CD4-positive, alpha-beta memory T cell (primary cell): Measurements from ENCODE around the gene ATP8A2. TPM values are rescaled to one million over a fixed set of nuclear protein-coding genes. Genes with fewer than 3 reads are reported as not detected.

Experiments used
- CTCF ChIA-PET: fragments of 350-600 bp; sonication (Branson Sonifier 250); formaldehyde crosslinking; loops from one replicate; lab custom pipeline; 2021; ENCODE audit warnings: inconsistent platforms; ENCODE audit not compliant: partially characterized antibody; lab: Charles Lee
- POLR2A ChIA-PET: fragments of 350-600 bp; sonication (Branson Sonifier 250); formaldehyde crosslinking; loops from one replicate; lab custom pipeline; 2021; ENCODE audit not compliant: partially characterized antibody; lab: Charles Lee
- DNase-seq, 5 donors: peaks; one replicate each; pipeline versions ENCODE4 v3.0.0 to v3.0.0-alpha.2; 2020 to 2022; ENCODE audit warnings: mixed read lengths in 1 of 5
- H3K27ac ChIP-seq: one replicate; pipeline ENCODE4 v1.7.0; 2013; ENCODE audit warnings: low read depth, low read length
- H3K27me3 ChIP-seq: 2 replicates; pipeline ENCODE4 v1.7.0; 2013; ENCODE audit warnings: mild to moderate bottlenecking, low read length, moderate library complexity; ENCODE audit not compliant: insufficient read depth
- H3K36me3 ChIP-seq: 2 replicates; pipeline ENCODE4 v1.7.0; 2013; ENCODE audit warnings: mild to moderate bottlenecking, low read length, moderate library complexity; ENCODE audit not compliant: insufficient read depth
- H3K4me1 ChIP-seq: 2 replicates; pipeline ENCODE4 v1.7.0; 2013; ENCODE audit warnings: mild to moderate bottlenecking, low read length, moderate library complexity; ENCODE audit not compliant: insufficient read depth
- H3K4me3 ChIP-seq, 2 donors: one replicate each; pipeline ENCODE4 v1.7.0; 2013; ENCODE audit warnings: low read length in 2 of 2, mild to moderate bottlenecking in 1 of 2
- H3K9me3 ChIP-seq, 2 donors: one replicate each; pipeline ENCODE4 v1.7.0; 2013; ENCODE audit warnings: low read length in 2 of 2, control low read depth in 1 of 2; ENCODE audit not compliant: control insufficient read depth in 1 of 2
- H3K27ac Mint-ChIP-seq, 7 donors: one replicate each; pipeline ENCODE4 v1.8.0; 2020 to 2021; ENCODE audit warnings: mixed read lengths in 7 of 7, mild to moderate bottlenecking in 6 of 7, inconsistent platforms in 3 of 7, moderate library complexity in 3 of 7
- H3K27me3 Mint-ChIP-seq, 2 donors: one replicate each; pipeline ENCODE4 v1.8.0; 2020 to 2021; ENCODE audit warnings: mixed read lengths in 2 of 2
- H3K36me3 Mint-ChIP-seq, 2 donors: one replicate each; pipeline ENCODE4 v1.8.0; 2020 to 2021; ENCODE audit warnings: mixed read lengths in 2 of 2, inconsistent platforms in 1 of 2, mild to moderate bottlenecking in 1 of 2
- H3K4me1 Mint-ChIP-seq, 4 donors: one replicate each; pipeline ENCODE4 v1.8.0; 2020 to 2021; ENCODE audit warnings: mixed read lengths in 4 of 4, mild to moderate bottlenecking in 1 of 4
- H3K4me3 Mint-ChIP-seq, 8 donors: one replicate each; pipeline ENCODE4 v1.8.0; 2020 to 2021; ENCODE audit warnings: mixed read lengths in 8 of 8, mild to moderate bottlenecking in 7 of 8, moderate library complexity in 6 of 8, inconsistent platforms in 3 of 8
- H3K9me3 Mint-ChIP-seq, 8 donors: one replicate each; pipeline ENCODE4 v1.8.0; 2020 to 2021; ENCODE audit warnings: mixed read lengths in 8 of 8, mild to moderate bottlenecking in 5 of 8, inconsistent platforms in 3 of 8, moderate library complexity in 1 of 8
- intact Hi-C: fragments of 100-400 bp; cut with micrococcal nuclease; formaldehyde crosslinking; loops from one replicate; pipeline ENCODE4 v1.15.1; 2023
- polyA plus RNA-seq, 2 donors: library from polyadenylated mRNA; unstranded; fragments of 300-500 nt; fragmentation: Illumina TruSeq; gene quantifications; one replicate each; pipeline ENCODE4 v1.2.3, GENCODE V29; 2021
- total RNA-seq, 2 experiments: library from RNA; stranded (reverse); gene quantifications; one replicate each; pipeline ENCODE4 v1.2.3, GENCODE V29; 2021

The ATP8A2 gene
- total and polyA plus RNA-seq, 4 experiments from 2014 or later, result 0.36 to 0.93 (median 0.67) TPM

GRCh38 chr13:25920931-25921330 lies 549.2 kb downstream of the ATP8A2 start:
- no peaks in the 10 kb centered on the region for H3K27me3 Mint-ChIP-seq
- CTCF ChIA-PET, result no interaction called here
- Histone ChIP-seq H3K4me1 (no peaks in the 10 kb centered on the region), H3K9me3 (no peaks in the 10 kb centered on the region), H3K27me3 (no peaks in the 10 kb centered on the region), H3K4me3 (no peak overlapping the region), H3K36me3 (no peaks in the 10 kb centered on the region), H3K27ac (no peak overlapping the region)
- H3K4me1 Mint-ChIP-seq, result peaks cover 0 to 7% (median 3%) of the 10 kb centered on the region in 4 donors
- no peak for DNase-seq
- H3K27ac Mint-ChIP-seq, result no peak overlapping the region
- H3K9me3 Mint-ChIP-seq, result no peaks in the 10 kb centered on the region
- POLR2A ChIA-PET, result no interaction called here
- H3K36me3 Mint-ChIP-seq, result no peaks in the 10 kb centered on the region
- no peak overlapping the region for H3K4me3 Mint-ChIP-seq
- intact Hi-C loops, result no loop called here

- Mint-ChIP-seq H3K36me3 (no peaks in the 10 kb centered on the region), H3K4me3 (no peak overlapping the region), H3K27ac (no peak overlapping the region), H3K4me1 (peaks cover 0 to 7% (median 3%) of the 10 kb centered on the region in 4 donors), H3K27me3 (no peaks in the 10 kb centered on the region), H3K9me3 (no peaks in the 10 kb centered on the region)
- POLR2A ChIA-PET, result no interaction called here
- intact Hi-C loops, result no loop called here
- no peak for DNase-seq
- no peaks in the 10 kb centered on the region for H3K36me3 ChIP-seq
- H3K4me1 ChIP-seq, result no peaks in the 10 kb centered on the region
- CTCF ChIA-PET, result no interaction called here
- no peaks in the 10 kb centered on the region for H3K9me3 ChIP-seq
- H3K4me3 ChIP-seq, result no peak overlapping the region
- H3K27me3 ChIP-seq, result no peaks in the 10 kb centered on the region
- H3K27ac ChIP-seq, result no peak overlapping the region
Measured at GRCh38 chr13:25922376-25922775, 550.6 kb downstream of the ATP8A2 start.

- H3K9me3 Mint-ChIP-seq, result no peaks in the 10 kb centered on the region
- H3K4me3 Mint-ChIP-seq, result no peak overlapping the region
- H3K27ac Mint-ChIP-seq, result no peak overlapping the region
- H3K36me3 Mint-ChIP-seq, result no peaks in the 10 kb centered on the region
- no peak overlapping the region for H3K4me3 ChIP-seq
- no peaks in the 10 kb centered on the region for H3K27me3 Mint-ChIP-seq
- H3K36me3 ChIP-seq, result no peaks in the 10 kb centered on the region
- no peak overlapping the region for H3K27ac ChIP-seq
- no peaks in the 10 kb centered on the region for H3K9me3 ChIP-seq
- peaks cover 0 to 7% (median 3%) of the 10 kb centered on the region in 4 donors for H3K4me1 Mint-ChIP-seq
- CTCF ChIA-PET, result no interaction called here
- H3K27me3 ChIP-seq, result no peaks in the 10 kb centered on the region
- H3K4me1 ChIP-seq, result no peaks in the 10 kb centered on the region
- POLR2A ChIA-PET, result no interaction called here
- intact Hi-C loops, result no loop called here
- no peak for DNase-seq
Measured at GRCh38 chr13:25923217-25924085, 551.7 kb downstream of the ATP8A2 start.

GRCh38 chr13:25927363-25927762 lies 555.6 kb downstream of the ATP8A2 start:
- Mint-ChIP-seq H3K27ac (no peak overlapping the region), H3K27me3 (peaks cover 0 to 4% of the 10 kb centered on the region in 2 donors), H3K4me1 (no peaks in the 10 kb centered on the region), H3K36me3 (no peaks in the 10 kb centered on the region), H3K4me3 (no peak overlapping the region), H3K9me3 (no peaks in the 10 kb centered on the region)
- no peak overlapping the region for H3K27ac ChIP-seq
- POLR2A ChIA-PET, result no interaction called here
- no peak for DNase-seq
- H3K27me3 ChIP-seq, result no peaks in the 10 kb centered on the region
- no peak overlapping the region for H3K4me3 ChIP-seq
- intact Hi-C loops, result no loop called here
- no peaks in the 10 kb centered on the region for H3K4me1 ChIP-seq
- CTCF ChIA-PET, result no interaction called here
- no peaks in the 10 kb centered on the region for H3K9me3 ChIP-seq
- no peaks in the 10 kb centered on the region for H3K36me3 ChIP-seq

GRCh38 chr13:25927932-25928331 lies 556.2 kb downstream of the ATP8A2 start:
- DNase-seq, result no peak
- H3K27me3 Mint-ChIP-seq, result peaks cover 0 to 4% of the 10 kb centered on the region in 2 donors
- no peaks in the 10 kb centered on the region for H3K9me3 Mint-ChIP-seq
- ChIA-PET CTCF (no interaction called here), POLR2A (no interaction called here)
- no peaks in the 10 kb centered on the region for H3K9me3 ChIP-seq
- no peaks in the 10 kb centered on the region for H3K4me1 Mint-ChIP-seq
- no peaks in the 10 kb centered on the region for H3K36me3 ChIP-seq
- no peaks in the 10 kb centered on the region for H3K36me3 Mint-ChIP-seq
- H3K27me3 ChIP-seq, result no peaks in the 10 kb centered on the region
- H3K4me1 ChIP-seq, result no peaks in the 10 kb centered on the region
- no peak overlapping the region for H3K27ac Mint-ChIP-seq
- H3K4me3 ChIP-seq, result no peak overlapping the region
- intact Hi-C loops, result no loop called here
- H3K4me3 Mint-ChIP-seq, result no peak overlapping the region
- no peak overlapping the region for H3K27ac ChIP-seq

GRCh38 chr13:25928941-25929505 lies 557.2 kb downstream of the ATP8A2 start:
- Mint-ChIP-seq H3K27me3 (peaks cover 0 to 4% of the 10 kb centered on the region in 2 donors), H3K27ac (peak overlapping the region in 2 of 7 donors; percentile 65 to 73), H3K4me1 (peaks cover 0 to 1% (median 0%) of the 10 kb centered on the region in 4 donors), H3K4me3 (no peak overlapping the region), H3K36me3 (no peaks in the 10 kb centered on the region), H3K9me3 (no peaks in the 10 kb centered on the region)
- Histone ChIP-seq H3K27ac (no peak overlapping the region), H3K4me1 (no peaks in the 10 kb centered on the region), H3K4me3 (no peak overlapping the region), H3K9me3 (no peaks in the 10 kb centered on the region), H3K36me3 (no peaks in the 10 kb centered on the region), H3K27me3 (no peaks in the 10 kb centered on the region)
- intact Hi-C loops, result no loop called here
- ChIA-PET POLR2A (no interaction called here), CTCF (no interaction called here)
- no peak for DNase-seq

GRCh38 chr13:25929816-25930215 lies 558.0 kb downstream of the ATP8A2 start:
- POLR2A ChIA-PET, result no interaction called here
- CTCF ChIA-PET, result no interaction called here
- Mint-ChIP-seq H3K4me3 (no peak overlapping the region), H3K27ac (no peak overlapping the region), H3K36me3 (no peaks in the 10 kb centered on the region), H3K27me3 (peaks cover 0 to 4% of the 10 kb centered on the region in 2 donors), H3K9me3 (no peaks in the 10 kb centered on the region), H3K4me1 (peaks cover 0 to 1% (median 0%) of the 10 kb centered on the region in 4 donors)
- DNase-seq, result no peak
- H3K4me3 ChIP-seq, result no peak overlapping the region
- H3K27ac ChIP-seq, result no peak overlapping the region
- intact Hi-C loops, result no loop called here
- H3K4me1 ChIP-seq, result no peaks in the 10 kb centered on the region
- no peaks in the 10 kb centered on the region for H3K27me3 ChIP-seq
- no peaks in the 10 kb centered on the region for H3K9me3 ChIP-seq
- no peaks in the 10 kb centered on the region for H3K36me3 ChIP-seq
